Right renal pelvis (tissue), 4 donors: ENCODE data around the gene PLTP. TPM values are rescaled to one million over a fixed set of nuclear protein-coding genes. Genes with fewer than 3 reads are reported as not detected.

Experiments used
- DNase-seq, 4 donors: peaks; one replicate each; pipeline ENCODE4 v3.0.0-alpha.2; 2013; ENCODE audit warnings: low read depth in 4 of 4, low spot score in 3 of 4, missing footprints in 1 of 4
- polyA plus RNA-seq, 4 donors: library from polyadenylated mRNA; unstranded; fragments of 120-200 nt; gene quantifications; one replicate each; pipeline ENCODE4 v1.2.1, GENCODE V29; 2013; ENCODE audit not compliant: insufficient read length in 4 of 4

Gene PLTP
- polyA plus RNA-seq, 4 donors, result 143 to 178 (median 150) TPM

- DNase-seq, result no peak
Measured at GRCh38 chr20:45921337-45922189, 9.6 kb upstream of the PLTP start.

- DNase-seq, result no peak
Measured at GRCh38 chr20:45920462-45921336, 8.7 kb upstream of the PLTP start.

- no peak for DNase-seq
Measured at GRCh38 chr20:45919542-45920399, 7.8 kb upstream of the PLTP start.

GRCh38 chr20:45918779-45919537 lies 7.0 kb upstream of the PLTP start:
- DNase-seq, result no peak

- no peak for DNase-seq
Measured at GRCh38 chr20:45918182-45918737, 6.3 kb upstream of the PLTP start.

- no peak for DNase-seq
Measured at GRCh38 chr20:45917790-45918141, 5.8 kb upstream of the PLTP start.

GRCh38 chr20:45913116-45913515 lies 1.2 kb upstream of the PLTP start:
- no peak for DNase-seq

- no peak for DNase-seq
Measured at GRCh38 chr20:45912344-45912682, 358 bp upstream of the PLTP start.

- DNase-seq, result peak; percentile 84 to 95 (median 94)
Measured at GRCh38 chr20:45910670-45911485, 1.1 kb downstream of the PLTP start.

GRCh38 chr20:45909817-45910669 lies 1.9 kb downstream of the PLTP start:
- no peak for DNase-seq

- DNase-seq, result no peak
Measured at GRCh38 chr20:45909336-45909808, 2.6 kb downstream of the PLTP start.

- DNase-seq, result no peak
Measured at GRCh38 chr20:45908084-45908483, 3.9 kb downstream of the PLTP start.

- DNase-seq, result no peak
Measured at GRCh38 chr20:45907219-45907948, 4.6 kb downstream of the PLTP start.

- DNase-seq, result no peak
Measured at GRCh38 chr20:45905505-45906079, 6.4 kb downstream of the PLTP start.

- no peak for DNase-seq
Measured at GRCh38 chr20:45904583-45905504, 7.1 kb downstream of the PLTP start.

- no peak for DNase-seq
Measured at GRCh38 chr20:45902199-45902701, 9.7 kb downstream of the PLTP start.
